ENCODE data around the gene CPN2.

CPN2 gene, protein sequence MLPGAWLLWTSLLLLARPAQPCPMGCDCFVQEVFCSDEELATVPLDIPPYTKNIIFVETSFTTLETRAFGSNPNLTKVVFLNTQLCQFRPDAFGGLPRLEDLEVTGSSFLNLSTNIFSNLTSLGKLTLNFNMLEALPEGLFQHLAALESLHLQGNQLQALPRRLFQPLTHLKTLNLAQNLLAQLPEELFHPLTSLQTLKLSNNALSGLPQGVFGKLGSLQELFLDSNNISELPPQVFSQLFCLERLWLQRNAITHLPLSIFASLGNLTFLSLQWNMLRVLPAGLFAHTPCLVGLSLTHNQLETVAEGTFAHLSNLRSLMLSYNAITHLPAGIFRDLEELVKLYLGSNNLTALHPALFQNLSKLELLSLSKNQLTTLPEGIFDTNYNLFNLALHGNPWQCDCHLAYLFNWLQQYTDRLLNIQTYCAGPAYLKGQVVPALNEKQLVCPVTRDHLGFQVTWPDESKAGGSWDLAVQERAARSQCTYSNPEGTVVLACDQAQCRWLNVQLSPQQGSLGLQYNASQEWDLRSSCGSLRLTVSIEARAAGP

DNA sequence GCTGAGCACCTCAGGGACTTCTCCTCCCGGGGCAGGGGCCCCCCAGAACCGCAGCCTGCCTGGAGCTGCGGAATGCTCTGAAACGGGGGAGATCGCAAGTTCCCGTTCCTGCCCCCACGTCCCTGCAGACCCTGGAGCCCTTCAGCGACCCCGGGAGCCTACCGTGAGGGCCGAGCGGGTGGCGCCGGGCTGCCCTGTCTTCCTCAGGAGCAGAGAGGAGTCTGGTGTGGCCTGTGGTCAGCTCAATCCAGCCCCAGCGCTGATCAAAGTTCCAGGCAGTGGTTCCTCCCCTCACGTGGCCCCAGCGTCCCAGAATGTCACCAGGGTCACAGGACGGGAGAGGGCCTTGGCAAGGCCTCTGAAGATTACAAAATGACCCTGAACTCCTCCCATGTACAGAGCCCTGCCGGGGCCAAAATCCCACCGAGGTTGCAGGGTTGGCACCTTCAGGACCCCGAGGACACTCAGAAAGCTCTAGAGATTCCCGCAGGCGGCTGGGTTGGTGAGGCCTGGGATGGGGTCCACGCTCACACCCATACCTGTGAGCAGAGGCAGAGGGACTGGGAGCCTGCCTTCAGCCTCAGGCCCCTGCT is at the start of gene CPN2:
TSS of gene CPN2 (minus strand) at position 249 of the 593 bp plus-strand sequence. CDS start 8,626 bp downstream, outside the sequence.
- DNase-seq, result no peak

DNA sequence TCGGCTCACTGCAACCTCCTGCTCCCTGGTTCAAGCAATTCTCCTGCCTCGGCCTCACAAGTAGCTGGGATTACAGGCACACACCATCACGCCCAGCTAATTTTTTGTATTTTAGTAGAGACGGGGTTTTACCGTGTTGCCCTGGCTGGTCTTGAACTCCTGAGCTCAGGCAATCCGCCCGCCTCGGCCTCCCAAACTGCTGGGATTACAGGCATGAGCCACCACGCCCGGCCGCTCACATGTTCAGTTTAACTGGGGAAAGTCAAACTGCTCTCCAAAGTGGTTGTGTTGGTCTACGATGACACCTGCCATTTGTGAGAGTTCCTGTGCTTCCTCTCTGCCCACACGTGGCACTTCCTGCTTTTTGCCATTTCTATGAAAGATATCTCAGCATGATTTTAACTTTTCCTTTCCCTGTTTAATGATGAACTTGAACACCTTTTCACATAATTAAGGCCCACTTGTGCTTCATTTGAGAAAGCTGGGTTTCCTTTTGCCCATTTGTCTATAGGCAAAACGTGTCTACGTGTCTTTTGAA is 48.8 kb upstream of the CPN2 start:
- peak; percentile 63 for DNase-seq

DNA sequence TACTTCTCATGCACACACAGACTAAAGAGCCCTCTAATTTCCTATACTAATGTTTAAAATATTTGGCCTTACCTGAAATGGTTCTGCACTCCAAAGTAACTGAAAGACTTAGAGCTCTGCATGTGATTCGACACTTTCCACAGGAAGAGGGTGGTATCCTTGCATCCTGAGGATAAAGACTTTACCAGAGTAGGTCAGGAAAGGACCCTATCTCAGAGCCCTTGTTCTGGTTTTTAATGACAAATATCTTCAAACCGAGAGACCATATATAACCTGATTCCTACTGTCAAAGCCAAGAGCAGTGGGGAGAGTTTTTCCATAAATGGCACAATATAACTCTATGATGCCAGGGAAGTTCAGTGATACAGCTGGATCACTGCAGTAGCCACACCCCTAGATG is 48.0 kb upstream of the CPN2 start, which contains the start of gene GP5:
TSS of gene GP5 (minus strand) at position 101 of the 400 bp plus-strand sequence. CDS start 984 bp downstream, outside the sequence.
- no peak for DNase-seq

DNA sequence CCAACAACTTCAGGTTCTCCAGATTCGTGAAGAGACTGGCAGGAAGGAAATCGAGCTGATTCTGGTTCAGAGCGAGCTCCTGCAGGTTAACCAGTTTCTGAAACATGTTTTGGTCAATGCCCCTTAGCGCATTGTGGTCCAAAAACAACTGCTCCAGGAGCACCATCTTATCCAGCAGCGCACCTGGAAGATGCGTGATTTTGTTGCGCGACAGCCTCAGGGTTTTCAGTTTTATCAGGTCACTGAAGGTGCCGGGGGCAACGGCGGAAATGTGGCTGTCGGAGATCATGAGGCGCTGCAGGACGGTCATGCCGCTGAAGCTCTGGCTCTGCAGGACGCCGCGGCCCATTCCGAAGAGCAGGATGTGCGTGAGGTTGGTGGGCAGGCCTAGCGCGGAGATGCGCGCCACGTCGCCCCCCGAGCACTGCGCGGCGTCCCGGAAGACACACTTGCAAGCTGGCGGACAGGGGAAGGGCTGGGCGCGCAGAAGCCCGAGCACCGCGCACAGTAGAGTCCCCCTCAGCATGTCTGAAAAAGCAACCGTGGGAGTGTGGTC is 46.7 kb upstream of the CPN2 start:
- peak; percentile 37 for DNase-seq

DNA sequence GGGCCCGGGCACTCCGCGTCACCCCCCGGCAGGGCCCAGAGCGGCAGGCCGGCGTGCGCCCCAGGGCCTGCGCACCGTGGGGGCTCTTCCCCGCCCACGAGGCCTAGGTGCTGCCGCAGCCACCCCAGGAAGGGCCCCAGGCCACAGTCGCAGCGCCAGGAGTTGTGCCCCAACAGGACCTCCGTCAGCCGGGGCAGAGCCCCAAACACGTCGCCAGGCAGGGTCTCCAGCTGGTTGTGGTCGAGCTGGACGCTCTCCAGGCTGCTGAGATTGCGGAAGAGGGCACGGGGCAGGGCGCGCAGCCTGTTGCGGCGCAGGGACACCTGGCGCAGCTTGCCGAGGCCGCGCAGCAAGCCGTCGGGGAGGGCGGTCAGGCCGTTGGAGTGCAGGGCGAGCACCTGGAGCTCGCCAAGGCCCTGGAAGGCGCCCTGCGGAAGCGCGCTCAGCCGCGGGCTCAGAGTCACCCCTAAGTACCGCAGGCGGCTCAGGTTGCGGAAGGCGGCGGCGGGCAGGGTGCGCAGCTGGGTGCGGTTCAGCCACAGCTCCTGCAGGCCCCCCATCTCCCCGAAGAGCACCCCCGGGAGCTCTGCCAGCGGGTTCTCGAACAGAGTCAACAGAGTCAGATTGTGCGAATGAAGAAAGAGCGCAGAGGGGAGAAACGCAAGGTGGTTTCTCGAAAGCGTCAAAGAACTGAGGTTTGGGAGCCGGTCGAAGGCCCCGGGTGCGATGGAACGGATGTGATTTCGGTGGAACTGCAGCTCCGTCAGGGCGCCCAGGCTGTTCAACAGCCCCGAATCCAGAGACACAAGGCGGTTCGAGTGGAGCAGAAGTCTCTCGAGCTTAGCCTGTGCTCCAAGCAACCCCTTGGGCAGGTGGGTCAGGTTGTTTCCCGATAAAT is 46.0 kb upstream of the CPN2 start:
- peak; percentile 72 for DNase-seq

DNA sequence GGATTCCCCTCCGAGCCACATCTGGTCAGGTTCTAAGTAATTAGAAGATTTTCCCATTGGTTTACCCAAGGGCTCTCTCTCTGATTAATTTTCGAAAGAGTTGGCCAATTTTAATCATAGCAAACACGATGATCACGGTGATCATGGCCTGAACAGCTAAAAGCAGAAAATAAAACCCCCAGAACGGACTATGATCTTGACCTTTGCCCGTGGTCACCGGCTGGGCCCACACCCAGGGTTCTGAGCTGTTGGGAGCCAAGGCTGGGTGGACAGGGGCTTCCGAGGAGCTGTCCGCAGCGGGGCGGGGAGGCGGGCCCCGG is 45.4 kb upstream of the CPN2 start:
- DNase-seq, result no peak

DNA sequence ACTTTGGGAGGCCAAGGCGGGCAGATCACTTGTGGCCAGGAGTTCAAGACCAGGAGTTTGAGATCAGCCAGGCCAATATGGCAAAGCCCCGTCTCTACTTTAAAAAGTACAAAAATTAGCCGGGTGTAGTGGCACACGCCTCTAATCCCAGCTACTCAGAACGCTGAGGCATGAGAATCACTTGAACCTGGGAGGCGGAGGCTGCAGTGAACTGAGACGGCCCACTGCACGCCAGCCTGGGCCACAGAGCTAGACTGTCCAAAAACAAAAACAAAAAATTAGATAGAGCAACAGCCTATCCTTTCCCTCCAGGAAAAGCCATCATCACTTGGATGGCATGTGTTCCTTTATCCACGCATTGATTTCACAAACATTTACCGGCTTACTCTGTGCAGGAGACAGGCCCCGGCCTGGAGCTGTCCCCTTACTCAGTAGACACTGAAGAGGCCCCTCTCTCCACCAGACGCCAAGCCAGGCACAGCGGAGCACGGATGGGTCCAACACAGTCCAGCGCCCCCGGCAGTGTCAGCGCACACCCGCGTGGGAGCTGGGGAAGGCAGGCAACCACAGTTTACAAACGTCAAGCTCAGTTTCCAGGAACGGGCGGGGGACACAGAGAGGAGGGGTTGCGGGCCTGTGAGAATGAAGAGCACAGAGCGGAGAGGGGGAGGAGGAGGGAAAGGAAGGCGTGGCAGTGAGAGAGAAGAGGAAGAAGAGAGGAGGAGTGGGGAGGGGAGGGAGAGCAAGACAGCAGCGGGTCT is 44.8 kb upstream of the CPN2 start:
- no peak for DNase-seq

DNA sequence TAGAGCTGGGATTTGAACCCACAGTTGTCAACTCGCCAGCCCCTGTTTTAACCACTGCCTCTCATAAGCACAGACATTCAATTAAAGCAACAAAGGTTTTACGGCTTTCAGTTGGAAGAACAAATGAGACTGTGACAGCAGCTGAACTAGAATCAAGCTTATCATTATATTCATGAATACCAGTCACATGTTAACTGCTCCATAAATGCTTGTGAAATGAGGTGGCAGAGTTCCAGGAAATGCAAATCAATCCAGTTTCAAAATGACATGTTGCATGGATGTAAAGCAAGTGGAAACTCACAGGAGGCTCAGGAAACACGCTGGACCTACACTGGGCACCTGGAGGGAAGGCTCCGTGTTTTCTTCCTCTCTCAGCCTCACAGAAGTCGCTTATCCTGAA is 44.1 kb upstream of the CPN2 start:
- DNase-seq, result peak; percentile 11

DNA sequence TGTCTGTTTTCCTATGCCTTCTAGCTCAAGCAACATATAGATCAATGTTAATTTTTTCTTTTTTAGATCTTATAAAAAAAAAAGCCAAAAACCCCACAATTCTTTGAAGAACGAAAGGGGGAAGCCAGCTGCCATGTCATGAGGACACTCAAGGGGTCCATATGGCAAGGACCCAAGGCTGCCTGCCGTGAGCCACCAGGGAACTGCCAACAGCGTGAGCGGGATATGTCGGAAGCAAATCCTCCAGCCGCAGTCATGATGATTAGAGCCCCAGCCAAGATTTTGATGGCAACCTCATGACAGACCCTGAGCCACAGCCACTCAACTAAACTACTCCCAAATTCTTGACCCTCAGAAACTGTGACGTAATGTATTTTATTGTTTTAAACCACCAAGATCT is 41.4 kb upstream of the CPN2 start:
- DNase-seq, result no peak

DNA sequence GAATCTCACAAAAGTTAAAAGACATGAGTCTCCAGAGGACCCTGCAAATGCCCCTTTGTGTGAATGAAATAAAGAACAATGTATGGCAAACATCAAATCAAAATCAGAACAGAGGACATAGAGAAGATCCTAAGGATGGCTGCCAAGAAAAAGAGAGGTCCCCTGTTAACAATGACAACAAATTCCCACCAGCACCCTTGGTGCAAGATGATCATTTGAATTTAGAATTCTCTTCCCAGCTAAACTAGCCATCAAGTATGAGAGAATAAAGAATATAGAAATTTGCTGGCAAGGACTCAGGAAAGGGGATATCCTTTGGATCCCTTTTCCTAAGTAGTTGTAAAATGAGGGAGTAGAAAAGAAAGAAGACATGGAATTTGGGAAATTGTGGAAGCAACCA is 39.7 kb upstream of the CPN2 start:
- DNase-seq, result no peak

DNA sequence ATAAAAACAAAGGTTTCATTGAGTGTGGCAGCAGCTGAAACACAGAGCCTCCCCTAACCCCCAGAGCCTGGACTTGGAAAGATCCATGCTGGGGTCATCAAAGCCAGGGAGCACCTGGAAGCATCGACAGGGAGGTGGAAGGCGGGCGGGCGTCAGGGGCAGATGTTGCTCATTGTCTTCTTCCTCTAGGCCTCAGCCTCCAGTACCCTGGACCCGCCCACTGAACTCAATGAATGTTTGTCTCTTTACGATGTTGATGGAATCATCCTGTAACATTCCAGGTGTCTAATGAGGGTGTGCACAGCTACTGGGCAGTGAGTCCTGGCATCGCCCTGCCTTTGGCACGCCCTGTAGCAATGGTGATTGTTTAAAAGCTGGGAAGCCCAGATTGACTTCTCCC is 38.1 kb upstream of the CPN2 start:
- DNase-seq, result no peak

DNA sequence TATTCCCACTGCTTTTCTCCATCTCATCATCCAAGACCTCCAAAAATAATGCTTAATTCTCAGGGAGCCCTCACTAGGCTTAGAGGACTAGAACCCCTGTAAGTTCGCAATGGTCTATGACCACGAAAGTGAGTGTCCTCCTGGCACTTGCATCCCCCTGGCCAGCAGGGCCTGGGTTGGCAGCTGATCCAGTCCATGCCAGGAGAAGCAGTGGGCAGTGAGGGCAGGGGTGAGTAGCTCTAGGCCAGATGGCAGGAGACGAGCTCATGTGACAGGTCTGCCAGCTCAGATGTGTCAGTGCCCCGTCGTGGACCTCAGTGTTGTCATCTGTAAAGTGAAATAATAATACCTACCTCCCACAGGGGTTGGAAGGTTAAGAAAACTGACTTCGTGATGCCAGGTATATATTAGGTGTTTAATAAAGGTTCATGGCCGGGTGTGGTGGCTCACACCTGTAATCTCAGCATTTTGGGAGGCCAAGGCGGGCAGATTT is 36.8 kb upstream of the CPN2 start:
- no peak for DNase-seq

DNA sequence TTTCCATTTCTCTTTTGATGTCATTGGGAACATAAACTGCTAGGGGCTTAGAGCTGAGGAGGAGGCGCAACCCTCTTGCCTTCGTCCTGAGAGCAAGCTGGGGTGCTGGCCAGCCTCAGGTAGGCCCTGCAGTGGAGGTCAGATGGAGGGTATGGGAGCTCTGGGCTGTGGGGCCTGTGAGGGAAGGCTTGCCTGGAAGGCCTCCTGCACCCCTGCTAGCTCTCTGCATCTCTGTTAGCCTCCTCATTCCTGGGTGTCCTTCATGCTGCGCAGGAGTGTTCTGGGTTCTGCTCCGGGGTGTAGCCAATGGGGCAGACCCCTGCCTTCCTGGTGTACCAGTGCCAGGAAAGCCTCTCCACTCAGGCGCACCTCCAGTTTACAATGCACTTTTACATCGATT is 36.1 kb upstream of the CPN2 start:
- DNase-seq, result no peak

DNA sequence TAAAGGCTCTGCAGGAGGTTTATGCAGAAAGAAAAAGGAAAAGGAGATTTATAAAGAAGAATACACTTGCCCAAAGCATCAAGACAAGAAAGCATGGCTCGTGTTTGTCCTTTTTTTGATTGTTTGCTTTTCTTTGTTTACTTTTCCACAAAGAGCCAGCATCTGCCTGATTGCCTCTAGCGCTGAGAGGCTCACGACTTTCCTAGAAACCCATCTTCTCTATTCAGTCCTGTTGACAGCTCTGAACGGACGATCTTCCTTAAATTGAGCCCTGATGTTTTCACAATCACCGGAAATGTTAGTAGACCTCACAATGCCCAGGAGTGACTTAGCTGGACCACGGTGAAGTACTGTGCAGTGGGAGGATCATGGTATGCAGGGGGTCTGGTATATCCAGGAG is 35.5 kb upstream of the CPN2 start:
- DNase-seq, result peak; percentile 69

DNA sequence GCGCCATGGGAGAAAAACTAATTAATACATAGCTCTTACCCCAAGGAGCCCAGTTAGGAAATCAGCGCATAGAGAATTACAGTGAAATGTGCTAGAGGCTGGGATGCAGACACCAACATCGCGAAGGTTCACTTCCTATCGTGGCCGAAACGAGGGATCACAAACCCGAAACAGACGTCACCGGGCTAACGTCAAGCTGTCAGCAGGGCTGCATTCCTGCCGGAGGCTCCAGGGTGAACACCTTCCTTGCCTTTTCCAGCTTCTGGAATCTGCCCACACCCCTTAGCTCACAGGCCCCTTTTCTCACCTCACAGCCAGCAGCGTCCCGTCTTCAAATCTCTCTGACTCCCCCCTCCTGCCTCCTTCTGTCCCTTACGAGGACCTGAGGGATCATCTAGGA is 34.9 kb upstream of the CPN2 start:
- no peak for DNase-seq

DNA sequence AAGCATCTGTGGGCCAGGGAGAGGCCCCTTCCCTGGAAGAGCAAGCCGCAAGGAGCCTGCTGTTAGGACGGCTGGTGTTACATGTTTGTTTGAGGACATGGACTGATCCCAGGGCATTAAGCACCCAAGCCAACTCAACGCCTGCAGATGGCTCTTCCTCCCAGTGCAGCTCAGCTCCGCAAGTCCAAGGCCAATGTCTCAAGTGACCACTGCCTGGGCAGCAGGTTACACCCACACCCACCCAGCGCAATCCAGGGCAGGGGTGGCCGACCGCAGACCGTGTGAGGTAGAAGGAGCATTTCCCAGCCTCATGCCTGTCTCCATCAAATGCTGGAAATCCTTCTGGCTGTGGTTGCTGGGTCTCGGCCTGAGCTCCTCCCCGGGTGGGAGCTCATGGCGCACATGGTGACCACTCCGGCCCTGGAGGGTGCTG is 33.5 kb upstream of the CPN2 start:
- DNase-seq, result no peak

DNA sequence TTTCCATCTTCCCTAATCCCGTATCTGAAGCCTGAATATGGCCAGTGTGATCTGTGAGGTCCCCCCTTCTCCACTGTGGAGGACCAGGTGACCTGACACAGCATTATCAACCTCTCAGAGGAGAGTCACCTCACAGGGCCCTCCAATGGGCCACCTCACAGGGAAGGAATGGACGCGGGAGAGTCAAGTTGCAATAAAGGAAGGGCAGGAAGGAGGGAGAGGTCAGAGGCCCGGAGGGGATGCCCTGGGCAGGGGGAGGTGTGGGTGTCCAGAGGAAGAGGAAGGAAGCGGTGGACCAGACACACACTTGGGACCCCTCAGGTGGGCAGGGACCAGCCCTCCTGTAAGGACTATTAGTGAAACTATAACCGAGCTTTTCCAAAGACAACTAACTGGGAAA is 33.0 kb upstream of the CPN2 start:
- no peak for DNase-seq

DNA sequence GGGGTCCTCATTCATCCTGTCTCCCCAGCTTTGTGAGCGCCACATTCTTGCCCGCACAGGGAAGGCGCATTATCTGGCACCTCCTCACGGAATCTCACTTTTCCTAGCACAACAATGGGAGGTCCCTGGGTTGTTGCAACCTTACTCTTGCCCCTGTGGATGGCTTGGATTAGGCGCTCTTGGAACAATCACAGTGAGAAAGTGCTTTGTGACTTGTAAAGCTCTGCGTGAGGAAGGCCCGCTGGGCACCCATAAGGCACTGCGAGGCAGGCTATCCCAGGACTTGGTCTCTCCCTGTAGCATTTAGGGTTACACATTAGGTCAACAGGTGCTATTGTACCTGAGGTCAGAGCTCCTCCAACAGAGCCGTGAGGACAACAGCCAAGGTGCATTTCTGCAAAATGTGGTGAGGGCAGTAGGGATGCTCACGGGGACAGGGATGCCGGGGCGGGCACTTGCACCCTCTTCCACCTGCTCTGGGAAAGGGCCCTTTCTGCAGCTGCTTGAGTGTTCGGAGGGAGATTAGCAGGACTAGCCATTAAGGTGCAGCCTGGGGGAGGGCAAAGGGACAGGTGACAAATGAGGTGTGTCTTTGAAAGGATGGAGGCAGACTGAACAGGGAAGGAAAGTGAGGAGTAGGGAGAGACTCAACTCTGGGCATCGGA is 32.3 kb upstream of the CPN2 start:
- DNase-seq, result no peak

DNA sequence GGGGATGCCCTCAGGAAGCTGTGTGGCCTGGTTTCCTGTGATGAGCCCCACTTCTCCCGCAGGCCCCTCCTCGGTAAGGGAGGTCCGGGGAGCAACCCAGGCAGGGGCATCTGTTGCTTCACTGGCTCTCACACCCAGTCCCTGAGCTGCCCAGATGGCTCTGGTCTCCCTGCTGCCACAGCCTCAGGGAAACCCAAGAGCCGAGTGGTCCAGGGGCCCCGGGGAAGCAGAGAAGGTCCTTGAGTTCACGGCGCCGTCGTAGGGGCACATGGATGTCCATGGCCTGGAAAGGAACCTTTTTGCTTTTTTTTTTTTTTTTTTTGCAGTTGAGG is 31.7 kb upstream of the CPN2 start:
- no peak for DNase-seq

DNA sequence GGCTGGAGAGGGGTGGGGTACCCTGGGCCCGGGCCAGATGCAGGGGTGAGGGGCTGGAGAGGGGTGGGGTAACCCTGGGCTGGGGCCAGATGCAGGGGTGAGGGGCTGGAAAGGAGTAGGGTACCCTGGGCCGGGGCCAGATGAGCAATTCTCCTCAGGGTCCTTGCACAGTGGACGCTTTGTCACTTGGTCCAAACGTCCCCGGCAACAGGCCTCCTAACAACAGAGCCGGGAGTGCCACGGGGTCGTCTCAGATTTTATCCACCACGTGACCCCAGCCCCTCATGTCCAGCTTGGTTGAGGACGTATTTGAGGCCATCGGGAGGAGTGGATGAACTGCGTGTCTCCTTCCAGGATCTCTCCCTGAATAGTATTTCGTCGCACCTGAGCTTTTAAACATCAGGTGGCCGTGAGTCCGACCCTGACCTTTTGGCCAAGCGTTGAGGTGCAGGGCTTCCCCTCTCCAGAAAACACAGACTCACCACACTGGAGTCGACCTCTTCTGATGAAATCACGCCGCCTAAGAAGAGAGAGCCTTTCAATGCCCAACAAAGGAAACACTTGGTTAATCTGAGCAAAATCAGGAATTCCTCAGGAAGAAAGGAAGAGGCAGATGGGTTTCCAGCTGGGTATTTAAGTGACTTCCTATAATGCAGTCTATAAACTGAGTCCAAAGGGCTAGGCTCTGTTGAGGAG is 31.2 kb upstream of the CPN2 start:
- no peak for DNase-seq

DNA sequence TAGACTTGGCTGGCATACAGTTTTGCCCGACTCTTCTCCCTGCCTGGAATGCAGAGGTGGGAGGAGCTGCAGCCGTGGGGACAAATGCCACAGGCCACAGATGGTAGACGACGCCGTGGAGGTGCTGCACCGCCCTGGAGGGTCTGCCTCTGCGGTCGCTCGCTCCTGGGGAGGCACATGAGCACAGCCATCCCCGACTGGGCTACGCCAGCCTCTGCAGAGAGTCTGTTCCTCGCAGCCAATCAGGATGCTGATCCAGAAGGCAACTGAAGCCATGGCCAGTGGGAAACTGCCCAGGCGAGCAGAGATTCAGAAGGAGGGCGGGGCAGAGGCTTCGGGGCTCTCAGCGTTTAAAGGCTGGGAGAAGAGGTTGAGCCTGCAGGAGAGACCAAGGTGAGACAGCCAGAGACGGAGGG is 30.3 kb upstream of the CPN2 start:
- DNase-seq, result peak; percentile 78
